Ecto neural progenitor cell (in vitro differentiated cells): Measurements from ENCODE around the gene NLGN4Y.
"Not testable (repeated sequence)": the region's sequence is repeated elsewhere in the genome, so short reads cannot be mapped to it uniquely, and the experiment has no call there.

Experiments used
- DNase-seq: peaks from one replicate; pipeline ENCODE4 v3.0.0-alpha.2; 2018; ENCODE audit warnings: low spot score

Gene NLGN4Y

GRCh38 chrY:14834103-14835060 lies 310.1 kb downstream of the NLGN4Y start:
- no peak for DNase-seq

- DNase-seq = no peak
Observed at GRCh38 chrY:14837466-14837865, 313.1 kb downstream of the NLGN4Y start.

GRCh38 chrY:14850734-14851133 lies 326.4 kb downstream of the NLGN4Y start:
- DNase-seq = no peak

- no peak for DNase-seq
Observed at GRCh38 chrY:14860448-14860847, 336.1 kb downstream of the NLGN4Y start.

GRCh38 chrY:14861033-14861432 lies 336.7 kb downstream of the NLGN4Y start:
- not testable (repeated sequence) for DNase-seq

GRCh38 chrY:14871971-14872370 lies 347.6 kb downstream of the NLGN4Y start:
- DNase-seq = no peak
